HepG2 (cell line): Measurements from ENCODE around the gene OR13J1.

Experiments
- CTCF ChIP-seq: sonication (generic); formaldehyde crosslinking; IDR thresholded peaks from 2 replicates; pipeline ENCODE4 v1.5.0; 2020; ENCODE audit warnings: mild to moderate bottlenecking, missing genetic modification reagents, moderate library complexity
- LCORL ChIP-seq, 2 experiments: fragments of 450-650 bp in 1 of 2; sonication (generic) in 1 of 2; formaldehyde crosslinking in 1 of 2; IDR thresholded peaks; 2 replicates each; pipeline versions ENCODE4 v1.5.0 to v1.6.1; 2017 to 2020; ENCODE audit warnings: antibody characterized with exemption in 1 of 2, missing genetic modification reagents in 1 of 2
- NBN ChIP-seq: fragments of 450-650 bp; conservative IDR thresholded peaks from 2 replicates; pipeline ENCODE4 v1.6.1; 2017
- PHF21A ChIP-seq: sonication (generic); formaldehyde crosslinking; IDR thresholded peaks from 2 replicates; pipeline ENCODE4 v1.5.0; 2020; ENCODE audit warnings: mild to moderate bottlenecking, missing genetic modification reagents
- PRDM4 ChIP-seq: sonication (generic); formaldehyde crosslinking; IDR thresholded peaks from 2 replicates; pipeline ENCODE4 v1.9.0; 2021; ENCODE audit warnings: missing genetic modification reagents, borderline replicate concordance
- U2AF2 ChIP-seq: fragments of 200-400 bp; formaldehyde crosslinking; IDR thresholded peaks from 2 replicates; pipeline ENCODE4 v1.6.1; 2017; ENCODE audit warnings: low read depth, mild to moderate bottlenecking, low read length
- ZNF253 ChIP-seq: sonication (generic); formaldehyde crosslinking; IDR thresholded peaks from 2 replicates; pipeline ENCODE4 v1.8.0; 2022; ENCODE audit warnings: mild to moderate bottlenecking, missing genetic modification reagents, borderline replicate concordance

GRCh38 chr9:35842020-35842745 lies 28.0 kb downstream of the OR13J1 start:
- TF ChIP-seq PRDM4 (no peak), CTCF (no peak), PHF21A (CRISPR knock-in tag) (no peak), ZNF253 (no peak), LCORL (IDR thresholded peaks at IDR 0.05) (no peak), LCORL (CRISPR knock-in tag; IDR thresholded peaks at IDR 0.05) (no peak), NBN (no peak), U2AF2 (no peak)
